KMS-11 (cell line): ENCODE data around the gene XPOT.
A peak's percentile ranks its signal among the peaks of the same experiment; 100 is the strongest.

Experiments
- H2AFZ ChIP-seq: fragments of 200-600 bp; sonication (generic); 2 replicates; pipeline ENCODE4 v1.6.1; 2016; ENCODE audit warnings: antibody characterized with exemption, mixed run types, low read depth
- H3K27ac ChIP-seq: fragments of 200-600 bp; sonication (generic); 2 replicates; pipeline ENCODE4 v1.6.1; 2016; ENCODE audit warnings: mild to moderate bottlenecking, mixed run types
- H3K27me3 ChIP-seq: fragments of 200-600 bp; sonication (generic); 2 replicates; pipeline ENCODE4 v1.6.1; 2017; ENCODE audit warnings: mild to moderate bottlenecking, low read depth, mixed run types, moderate library complexity; ENCODE audit not compliant: insufficient read depth
- H3K36me3 ChIP-seq: fragments of 200-600 bp; sonication (generic); 2 replicates; pipeline ENCODE4 v1.6.1; 2017; ENCODE audit warnings: mild to moderate bottlenecking, mixed run types; ENCODE audit not compliant: insufficient read depth
- H3K4me1 ChIP-seq: fragments of 200-600 bp; sonication (generic); 2 replicates; pipeline ENCODE4 v1.6.1; 2016; ENCODE audit warnings: mild to moderate bottlenecking, low read depth, mixed run types; ENCODE audit not compliant: poor library complexity, severe bottlenecking
- H3K4me2 ChIP-seq: fragments of 200-600 bp; sonication (generic); 2 replicates; pipeline ENCODE4 v1.7.0; 2016; ENCODE audit warnings: mild to moderate bottlenecking, mixed run types
- H3K4me3 ChIP-seq: fragments of 200-600 bp; sonication (generic); IDR thresholded peaks from 2 replicates; pipeline ENCODE4 v1.6.1; 2017; ENCODE audit warnings: low read depth, low read length, mixed read lengths; ENCODE audit not compliant: insufficient read depth
- H3K79me2 ChIP-seq: fragments of 200-600 bp; sonication (generic); 2 replicates; pipeline ENCODE4 v1.6.1; 2016; ENCODE audit warnings: low read depth, mixed run types; ENCODE audit not compliant: insufficient read depth
- H3K9ac ChIP-seq: fragments of 200-600 bp; sonication (generic); 2 replicates; pipeline ENCODE4 v1.6.1; 2016; ENCODE audit warnings: mild to moderate bottlenecking, mixed run types
- H4K20me1 ChIP-seq: fragments of 200-600 bp; sonication (generic); 2 replicates; pipeline ENCODE4 v1.6.1; 2016; ENCODE audit warnings: mild to moderate bottlenecking, mixed run types; ENCODE audit not compliant: insufficient read depth
- TF ChIP-seq, protein P1 (sequence below): fragments of 200-600 bp; sonication (generic); conservative IDR thresholded peaks from 2 replicates; pipeline ENCODE4 v1.6.1; 2017; ENCODE audit warnings: low read depth, mild to moderate bottlenecking, antibody characterized with exemption, low read length, moderate library complexity, mixed read lengths

The XPOT gene

DNA sequence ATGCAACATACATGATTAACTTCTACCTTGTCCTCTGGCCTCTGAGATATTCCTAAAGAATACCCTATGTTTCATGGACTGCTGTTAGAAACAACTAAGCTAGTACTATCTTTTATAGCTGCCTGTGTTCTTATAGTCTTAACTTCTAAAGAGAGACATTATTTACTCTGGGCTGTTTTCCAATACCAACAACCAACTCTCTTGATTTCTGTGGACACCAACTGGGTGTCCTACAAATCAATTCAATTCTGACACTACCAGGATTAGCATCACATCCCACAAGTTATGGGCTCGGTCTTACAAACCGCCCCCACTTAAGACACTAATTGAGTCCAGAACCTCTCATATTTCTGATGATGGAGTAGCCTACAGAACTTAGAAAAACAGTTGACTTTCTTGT lies 8.3 kb downstream of the XPOT start:
- peaks cover 54% of the 10 kb centered on the region; the same call in 1 of the 2 replicates for H3K36me3 ChIP-seq
- TF ChIP-seq, protein P1, sequence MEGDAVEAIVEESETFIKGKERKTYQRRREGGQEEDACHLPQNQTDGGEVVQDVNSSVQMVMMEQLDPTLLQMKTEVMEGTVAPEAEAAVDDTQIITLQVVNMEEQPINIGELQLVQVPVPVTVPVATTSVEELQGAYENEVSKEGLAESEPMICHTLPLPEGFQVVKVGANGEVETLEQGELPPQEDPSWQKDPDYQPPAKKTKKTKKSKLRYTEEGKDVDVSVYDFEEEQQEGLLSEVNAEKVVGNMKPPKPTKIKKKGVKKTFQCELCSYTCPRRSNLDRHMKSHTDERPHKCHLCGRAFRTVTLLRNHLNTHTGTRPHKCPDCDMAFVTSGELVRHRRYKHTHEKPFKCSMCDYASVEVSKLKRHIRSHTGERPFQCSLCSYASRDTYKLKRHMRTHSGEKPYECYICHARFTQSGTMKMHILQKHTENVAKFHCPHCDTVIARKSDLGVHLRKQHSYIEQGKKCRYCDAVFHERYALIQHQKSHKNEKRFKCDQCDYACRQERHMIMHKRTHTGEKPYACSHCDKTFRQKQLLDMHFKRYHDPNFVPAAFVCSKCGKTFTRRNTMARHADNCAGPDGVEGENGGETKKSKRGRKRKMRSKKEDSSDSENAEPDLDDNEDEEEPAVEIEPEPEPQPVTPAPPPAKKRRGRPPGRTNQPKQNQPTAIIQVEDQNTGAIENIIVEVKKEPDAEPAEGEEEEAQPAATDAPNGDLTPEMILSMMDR: no peak
- H2AFZ ChIP-seq: no peak overlapping the region
- H3K9ac ChIP-seq: no peak overlapping the region
- H3K79me2 ChIP-seq: peaks cover 91% of the 10 kb centered on the region
- peaks cover 31% of the 10 kb centered on the region for H4K20me1 ChIP-seq
- no peak overlapping the region for H3K4me2 ChIP-seq
- H3K27me3 ChIP-seq: no peaks in the 10 kb centered on the region
- H3K4me1 ChIP-seq: peaks cover 33% of the 10 kb centered on the region
- no peak overlapping the region for H3K27ac ChIP-seq
- H3K4me3 ChIP-seq: no peak overlapping the region

DNA sequence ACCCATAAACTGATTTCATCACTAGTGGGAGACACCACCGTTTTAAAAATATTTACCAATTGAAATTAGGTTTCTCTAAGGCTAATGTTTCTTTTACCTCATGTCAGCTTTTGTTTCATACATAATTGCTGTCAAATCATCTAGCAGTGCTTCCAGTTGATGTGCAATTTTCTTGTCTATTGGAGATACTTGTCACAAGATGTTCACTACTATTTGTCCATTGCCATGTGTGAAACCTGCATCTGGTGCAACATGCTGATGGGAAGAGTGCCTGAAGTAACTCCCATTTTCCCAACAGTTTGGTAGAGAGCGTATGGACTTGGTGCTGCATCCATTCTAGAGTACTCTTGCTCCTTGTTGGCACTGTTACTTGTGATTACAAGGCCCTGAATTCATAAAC lies 9.7 kb downstream of the XPOT start:
- Histone ChIP-seq H3K4me1 (peaks cover 19% of the 10 kb centered on the region), H4K20me1 (peaks cover 21% of the 10 kb centered on the region), H3K4me3 (no peak overlapping the region), H3K27me3 (no peaks in the 10 kb centered on the region), H3K36me3 (peaks cover 68% of the 10 kb centered on the region; the same call in 1 of the 2 replicates), H3K9ac (no peak overlapping the region), H3K79me2 (peaks cover 86% of the 10 kb centered on the region), H2AFZ (no peak overlapping the region), H3K4me2 (no peak overlapping the region), H3K27ac (no peak overlapping the region)
- TF ChIP-seq, protein P1: no peak

DNA sequence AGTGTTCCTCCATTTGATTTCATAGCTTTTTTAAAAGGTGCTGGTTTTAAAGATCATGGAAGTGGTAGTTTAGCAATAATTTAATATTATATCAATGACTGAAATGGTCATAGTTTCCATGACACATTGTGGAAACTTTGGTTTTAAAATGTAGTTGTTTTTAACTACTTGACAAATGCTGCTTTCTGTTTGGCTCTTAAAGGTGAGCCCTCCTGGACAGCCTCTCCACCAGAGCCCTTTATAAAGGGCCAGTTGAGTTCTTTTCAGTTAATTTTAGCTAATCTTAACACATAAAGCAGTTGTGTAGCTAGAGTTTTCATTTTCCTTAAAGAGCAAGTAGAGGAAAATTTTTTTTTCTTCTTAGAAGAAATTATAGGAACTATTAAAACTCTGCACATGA lies 14.0 kb downstream of the XPOT start:
- H3K36me3 ChIP-seq: peaks cover 87% of the 10 kb centered on the region; the same call in 1 of the 2 replicates

DNA sequence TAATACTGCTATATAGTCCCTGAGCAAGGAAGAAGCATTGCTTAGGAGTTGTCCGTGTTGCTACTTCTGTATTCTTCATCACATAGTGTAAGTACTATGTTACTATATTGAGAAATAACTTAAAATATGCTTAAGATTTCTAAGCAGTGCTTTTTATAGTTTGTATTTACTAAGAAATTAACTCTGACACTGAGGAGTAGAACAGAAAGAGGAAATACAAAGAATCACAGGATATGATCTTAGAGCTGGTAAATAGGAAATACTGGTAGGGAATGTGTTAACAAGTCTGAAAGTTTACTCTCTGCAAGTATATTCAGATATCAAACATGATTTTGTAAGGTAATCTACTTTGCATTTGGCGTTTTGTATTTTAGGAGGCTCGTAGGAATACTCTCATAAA lies 15.5 kb downstream of the XPOT start:
- no peak overlapping the region for H3K4me2 ChIP-seq
- no peak overlapping the region for H3K9ac ChIP-seq
- H3K4me1 ChIP-seq: no peaks in the 10 kb centered on the region
- H2AFZ ChIP-seq: no peak overlapping the region
- H3K27ac ChIP-seq: no peak overlapping the region
- H4K20me1 ChIP-seq: 0 out of 2 replicates have a peak, but pooled peaks cover 2% of the 10 kb centered on the region
- no peak overlapping the region for H3K4me3 ChIP-seq
- H3K36me3 ChIP-seq: peaks cover 88% of the 10 kb centered on the region; the same call in 1 of the 2 replicates
- no peaks in the 10 kb centered on the region for H3K27me3 ChIP-seq
- TF ChIP-seq, protein P1: no peak
- peaks cover 40% of the 10 kb centered on the region for H3K79me2 ChIP-seq

More for the DNA sequence above, 14.0 kb downstream of the XPOT start:
- no peaks in the 10 kb centered on the region for H3K27me3 ChIP-seq
- TF ChIP-seq, protein P1: no peak
- no peak overlapping the region for H2AFZ ChIP-seq
- H3K4me1 ChIP-seq: no peaks in the 10 kb centered on the region
- H3K79me2 ChIP-seq: peaks cover 55% of the 10 kb centered on the region
- H3K4me2 ChIP-seq: no peak overlapping the region
- 0 out of 2 replicates have a peak overlapping the region, but pooled peaks have one; percentile 9 for H3K27ac ChIP-seq
- no peak overlapping the region for H3K4me3 ChIP-seq
- H3K9ac ChIP-seq: no peak overlapping the region
- H4K20me1 ChIP-seq: 0 out of 2 replicates have a peak, but pooled peaks cover 3% of the 10 kb centered on the region
